ENCODE results near the gene SDR42E2. TPM values are rescaled to one million over a fixed set of nuclear protein-coding genes. Genes with fewer than 3 reads are reported as not detected.
"Not testable (repeated sequence)": the region's sequence is repeated elsewhere in the genome, so short reads cannot be mapped to it uniquely, and the experiment has no call there.

SDR42E2 gene
- total and polyA plus RNA-seq, 2 donors = 0.05 to 0.14 TPM

- H3K27ac ChIP-seq (ENCODE audit: low read depth in 1 of 2, low read length in 1 of 2) = no peak overlapping the region
- DNase-seq (ENCODE audit: low read depth in 6 of 9, low spot score in 9 of 9) = no peak
- H3K27me3 ChIP-seq (ENCODE audit: control insufficient read depth in 2 of 2, insufficient read depth in 1 of 2, low read length in 1 of 2) = no peaks in the 10 kb centered on the region
- 95% methylated on average over 15 of the region's 15 CpGs for WGBS
- H3K4me1 ChIP-seq (ENCODE audit: control insufficient read depth in 2 of 2, insufficient read depth in 2 of 2, low read length in 2 of 2) = no peaks in the 10 kb centered on the region
- no peak overlapping the region for H3K4me3 ChIP-seq (ENCODE audit: low read length in 2 of 2)
- H3K36me3 ChIP-seq (ENCODE audit: control insufficient read depth in 2 of 2, insufficient read depth in 2 of 2, low read length in 1 of 2) = no peaks in the 10 kb centered on the region
- H3K9me3 ChIP-seq (ENCODE audit: control insufficient read depth in 2 of 2, insufficient read depth in 1 of 2, low read length in 1 of 2) = no peaks in the 10 kb centered on the region
Observed at GRCh38 chr16:22126037-22126558, 36.2 kb upstream of the SDR42E2 start.

- H3K4me3 ChIP-seq (ENCODE audit: low read length in 2 of 2); H3K27ac ChIP-seq (ENCODE audit: low read depth in 1 of 2, low read length in 1 of 2); H3K27me3 ChIP-seq (ENCODE audit: control insufficient read depth in 2 of 2, insufficient read depth in 1 of 2, low read length in 1 of 2); H3K9me3 ChIP-seq (ENCODE audit: control insufficient read depth in 2 of 2, insufficient read depth in 1 of 2, low read length in 1 of 2); DNase-seq (ENCODE audit: low read depth in 6 of 9, low spot score in 9 of 9); H3K4me1 ChIP-seq (ENCODE audit: control insufficient read depth in 2 of 2, insufficient read depth in 2 of 2, low read length in 2 of 2); H3K36me3 ChIP-seq (ENCODE audit: control insufficient read depth in 2 of 2, insufficient read depth in 2 of 2, low read length in 1 of 2): not testable (repeated sequence)
- 88% methylated on average over 1 of the region's 1 CpG for WGBS
Observed at GRCh38 chr16:22128537-22128936, 33.8 kb upstream of the SDR42E2 start.

GRCh38 chr16:22130528-22130927 is 31.8 kb upstream of the SDR42E2 start:
- Histone ChIP-seq H3K4me1 (ENCODE audit: control insufficient read depth in 2 of 2, insufficient read depth in 2 of 2, low read length in 2 of 2) (no peaks in the 10 kb centered on the region), H3K27me3 (ENCODE audit: control insufficient read depth in 2 of 2, insufficient read depth in 1 of 2, low read length in 1 of 2) (no peaks in the 10 kb centered on the region), H3K27ac (ENCODE audit: low read depth in 1 of 2, low read length in 1 of 2) (no peak overlapping the region), H3K4me3 (ENCODE audit: low read length in 2 of 2) (no peak overlapping the region), H3K36me3 (ENCODE audit: control insufficient read depth in 2 of 2, insufficient read depth in 2 of 2, low read length in 1 of 2) (no peaks in the 10 kb centered on the region), H3K9me3 (ENCODE audit: control insufficient read depth in 2 of 2, insufficient read depth in 1 of 2, low read length in 1 of 2) (no peaks in the 10 kb centered on the region)
- DNase-seq (ENCODE audit: low read depth in 6 of 9, low spot score in 9 of 9) = no peak

- WGBS = 97% methylated on average over 10 of the region's 10 CpGs
- Histone ChIP-seq H3K36me3 (ENCODE audit: control insufficient read depth in 2 of 2, insufficient read depth in 2 of 2, low read length in 1 of 2) (no peaks in the 10 kb centered on the region), H3K4me3 (ENCODE audit: low read length in 2 of 2) (no peak overlapping the region), H3K27me3 (ENCODE audit: control insufficient read depth in 2 of 2, insufficient read depth in 1 of 2, low read length in 1 of 2) (no peaks in the 10 kb centered on the region), H3K27ac (ENCODE audit: low read depth in 1 of 2, low read length in 1 of 2) (no peak overlapping the region), H3K9me3 (ENCODE audit: control insufficient read depth in 2 of 2, insufficient read depth in 1 of 2, low read length in 1 of 2) (no peaks in the 10 kb centered on the region), H3K4me1 (ENCODE audit: control insufficient read depth in 2 of 2, insufficient read depth in 2 of 2, low read length in 2 of 2) (no peaks in the 10 kb centered on the region)
- DNase-seq (ENCODE audit: low read depth in 6 of 9, low spot score in 9 of 9) = no peak
Observed at GRCh38 chr16:22132801-22133200, 29.5 kb upstream of the SDR42E2 start.

- H3K36me3 ChIP-seq (ENCODE audit: control insufficient read depth in 2 of 2, insufficient read depth in 2 of 2, low read length in 1 of 2) = no peaks in the 10 kb centered on the region
- no peak for DNase-seq (ENCODE audit: low read depth in 6 of 9, low spot score in 9 of 9)
- WGBS = 84% methylated on average over 8 of the region's 8 CpGs
- no peaks in the 10 kb centered on the region for H3K27me3 ChIP-seq (ENCODE audit: control insufficient read depth in 2 of 2, insufficient read depth in 1 of 2, low read length in 1 of 2)
- no peaks in the 10 kb centered on the region for H3K9me3 ChIP-seq (ENCODE audit: control insufficient read depth in 2 of 2, insufficient read depth in 1 of 2, low read length in 1 of 2)
- no peak overlapping the region for H3K27ac ChIP-seq (ENCODE audit: low read depth in 1 of 2, low read length in 1 of 2)
- peaks cover 0 to 3% of the 10 kb centered on the region in 2 donors for H3K4me1 ChIP-seq (ENCODE audit: control insufficient read depth in 2 of 2, insufficient read depth in 2 of 2, low read length in 2 of 2)
- no peak overlapping the region for H3K4me3 ChIP-seq (ENCODE audit: low read length in 2 of 2)
Observed at GRCh38 chr16:22138482-22138881, 23.8 kb upstream of the SDR42E2 start.

- no peak for DNase-seq (ENCODE audit: low read depth in 6 of 9, low spot score in 9 of 9)
- Histone ChIP-seq H3K36me3 (ENCODE audit: control insufficient read depth in 2 of 2, insufficient read depth in 2 of 2, low read length in 1 of 2) (no peaks in the 10 kb centered on the region), H3K27me3 (ENCODE audit: control insufficient read depth in 2 of 2, insufficient read depth in 1 of 2, low read length in 1 of 2) (no peaks in the 10 kb centered on the region), H3K9me3 (ENCODE audit: control insufficient read depth in 2 of 2, insufficient read depth in 1 of 2, low read length in 1 of 2) (no peaks in the 10 kb centered on the region), H3K27ac (ENCODE audit: low read depth in 1 of 2, low read length in 1 of 2) (no peak overlapping the region), H3K4me3 (ENCODE audit: low read length in 2 of 2) (no peak overlapping the region), H3K4me1 (ENCODE audit: control insufficient read depth in 2 of 2, insufficient read depth in 2 of 2, low read length in 2 of 2) (peaks cover 0 to 3% of the 10 kb centered on the region in 2 donors)
- WGBS = 88% methylated on average over 7 of the region's 7 CpGs
Observed at GRCh38 chr16:22139008-22139407, 23.3 kb upstream of the SDR42E2 start.

GRCh38 chr16:22139732-22140131 is 22.6 kb upstream of the SDR42E2 start:
- WGBS = 93% methylated on average over 1 of the region's 1 CpG
- no peak overlapping the region for H3K27ac ChIP-seq (ENCODE audit: low read depth in 1 of 2, low read length in 1 of 2)
- peaks cover 0 to 1% of the 10 kb centered on the region in 2 donors for H3K27me3 ChIP-seq (ENCODE audit: control insufficient read depth in 2 of 2, insufficient read depth in 1 of 2, low read length in 1 of 2)
- H3K4me3 ChIP-seq (ENCODE audit: low read length in 2 of 2) = no peak overlapping the region
- DNase-seq (ENCODE audit: low read depth in 6 of 9, low spot score in 9 of 9) = no peak
- no peaks in the 10 kb centered on the region for H3K36me3 ChIP-seq (ENCODE audit: control insufficient read depth in 2 of 2, insufficient read depth in 2 of 2, low read length in 1 of 2)
- peaks cover 0 to 3% of the 10 kb centered on the region in 2 donors for H3K4me1 ChIP-seq (ENCODE audit: control insufficient read depth in 2 of 2, insufficient read depth in 2 of 2, low read length in 2 of 2)
- no peaks in the 10 kb centered on the region for H3K9me3 ChIP-seq (ENCODE audit: control insufficient read depth in 2 of 2, insufficient read depth in 1 of 2, low read length in 1 of 2)

GRCh38 chr16:22141767-22142166 is 20.5 kb upstream of the SDR42E2 start:
- peaks cover 0 to 2% of the 10 kb centered on the region in 2 donors for H3K27me3 ChIP-seq (ENCODE audit: control insufficient read depth in 2 of 2, insufficient read depth in 1 of 2, low read length in 1 of 2)
- peaks cover 0 to 3% of the 10 kb centered on the region in 2 donors for H3K4me1 ChIP-seq (ENCODE audit: control insufficient read depth in 2 of 2, insufficient read depth in 2 of 2, low read length in 2 of 2)
- no peak overlapping the region for H3K4me3 ChIP-seq (ENCODE audit: low read length in 2 of 2)
- H3K27ac ChIP-seq (ENCODE audit: low read depth in 1 of 2, low read length in 1 of 2) = no peak overlapping the region
- H3K36me3 ChIP-seq (ENCODE audit: control insufficient read depth in 2 of 2, insufficient read depth in 2 of 2, low read length in 1 of 2) = no peaks in the 10 kb centered on the region
- 94% methylated on average over 1 of the region's 1 CpG for WGBS
- H3K9me3 ChIP-seq (ENCODE audit: control insufficient read depth in 2 of 2, insufficient read depth in 1 of 2, low read length in 1 of 2) = no peaks in the 10 kb centered on the region
- DNase-seq (ENCODE audit: low read depth in 6 of 9, low spot score in 9 of 9) = no peak

GRCh38 chr16:22144520-22144919 is 17.8 kb upstream of the SDR42E2 start:
- H3K27ac ChIP-seq (ENCODE audit: low read depth in 1 of 2, low read length in 1 of 2) = no peak overlapping the region
- H3K9me3 ChIP-seq (ENCODE audit: control insufficient read depth in 2 of 2, insufficient read depth in 1 of 2, low read length in 1 of 2) = no peaks in the 10 kb centered on the region
- H3K4me3 ChIP-seq (ENCODE audit: low read length in 2 of 2) = no peak overlapping the region
- no peaks in the 10 kb centered on the region for H3K36me3 ChIP-seq (ENCODE audit: control insufficient read depth in 2 of 2, insufficient read depth in 2 of 2, low read length in 1 of 2)
- H3K27me3 ChIP-seq (ENCODE audit: control insufficient read depth in 2 of 2, insufficient read depth in 1 of 2, low read length in 1 of 2) = peaks cover 0 to 2% of the 10 kb centered on the region in 2 donors
- no peaks in the 10 kb centered on the region for H3K4me1 ChIP-seq (ENCODE audit: control insufficient read depth in 2 of 2, insufficient read depth in 2 of 2, low read length in 2 of 2)
- DNase-seq (ENCODE audit: low read depth in 6 of 9, low spot score in 9 of 9) = no peak
- 98% methylated on average over 6 of the region's 6 CpGs for WGBS

GRCh38 chr16:22147853-22148252 is 14.5 kb upstream of the SDR42E2 start:
- H3K27ac ChIP-seq (ENCODE audit: low read depth in 1 of 2, low read length in 1 of 2) = no peak overlapping the region
- H3K27me3 ChIP-seq (ENCODE audit: control insufficient read depth in 2 of 2, insufficient read depth in 1 of 2, low read length in 1 of 2) = peaks cover 0 to 2% of the 10 kb centered on the region in 2 donors
- no peaks in the 10 kb centered on the region for H3K36me3 ChIP-seq (ENCODE audit: control insufficient read depth in 2 of 2, insufficient read depth in 2 of 2, low read length in 1 of 2)
- no peak for DNase-seq (ENCODE audit: low read depth in 6 of 9, low spot score in 9 of 9)
- no peaks in the 10 kb centered on the region for H3K4me1 ChIP-seq (ENCODE audit: control insufficient read depth in 2 of 2, insufficient read depth in 2 of 2, low read length in 2 of 2)
- H3K4me3 ChIP-seq (ENCODE audit: low read length in 2 of 2) = no peak overlapping the region
- 90% methylated on average over 9 of the region's 9 CpGs for WGBS
- no peaks in the 10 kb centered on the region for H3K9me3 ChIP-seq (ENCODE audit: control insufficient read depth in 2 of 2, insufficient read depth in 1 of 2, low read length in 1 of 2)

All from thymus (tissue), 11 donors.